Lung (tissue), 4 donors: ENCODE results near the gene DDX18. TPM values are rescaled to one million over a fixed set of nuclear protein-coding genes. Genes with fewer than 3 reads are reported as not detected.

Source experiments
- polyA plus RNA-seq, 2 donors: library from polyadenylated mRNA; stranded (reverse); fragments of 200-250 nt; gene quantifications; one replicate each; pipeline ENCODE4 v1.2.1, GENCODE V29; 2013
- total RNA-seq, 2 donors: library from RNA; depleted of rRNA in 1 of 2; stranded (reverse); fragments of >200 nt in 1 of 2; gene quantifications; one replicate each; pipeline ENCODE4 v1.2.1, GENCODE V29; 2014 to 2021
- donor health status: Bipolar disorder and iron deficiency.
- donor health status: healthy.
- donor health status: DM: yes; HTN: yes; CAD: no.

DDX18 gene
- total and polyA plus RNA-seq, 4 donors: 26.9 to 60.0 (median 39.7) TPM

Other genes with a start within 250 kb of the DDX18 start
- gene CCDC93, start 199.4 kb downstream of the DDX18 start, total RNA-seq: 10 to 100 TPM; 33.3 to 45.6 TPM
- 10 to 100 TPM in 1 of 2 donors, 1 to 10 TPM in 1; 9.6 to 15.2 TPM for gene CCDC93, start 199.4 kb downstream of the DDX18 start, polyA plus RNA-seq